ENCODE results near the gene NARS2. TPM values are rescaled to one million over a fixed set of nuclear protein-coding genes. Genes with fewer than 3 reads are reported as not detected.
"Not testable (repeated sequence)": the region's sequence is repeated elsewhere in the genome, so short reads cannot be mapped to it uniquely, and the experiment has no call there.

Gene NARS2
- total RNA-seq, 1 donor from 2014 or later, result 17.5 TPM

GRCh38 chr11:78516281-78516680 lies 58.4 kb downstream of the NARS2 start:
- TF ChIP-seq CTCF (IDR thresholded peaks at IDR 0.05), result no peak
- intact Hi-C loops (cut with DNase I), result no loop called here
- no peak for DNase-seq

GRCh38 chr11:78514922-78515502 lies 59.7 kb downstream of the NARS2 start:
- ATAC-seq (no peak), DNase-seq (no peak)
- H3K27ac ChIP-seq, result no peak overlapping the region
- no peaks in the 10 kb centered on the region for H3K36me3 ChIP-seq
- no peaks in the 10 kb centered on the region for H3K27me3 ChIP-seq
- peaks cover 8% of the 10 kb centered on the region for H3K9me3 ChIP-seq
- intact Hi-C loops (cut with DNase I), result no loop called here
- TF ChIP-seq CTCF (IDR thresholded peaks at IDR 0.05), result no peak
- no peaks in the 10 kb centered on the region for H3K4me1 ChIP-seq
- no peak overlapping the region for H3K4me3 ChIP-seq

More at GRCh38 chr11:78516281-78516680, 58.4 kb downstream of the NARS2 start:
- no peak for ATAC-seq
- Histone ChIP-seq H3K9me3 (no peaks in the 10 kb centered on the region), H3K36me3 (no peaks in the 10 kb centered on the region), H3K4me3 (no peak overlapping the region), H3K27ac (no peak overlapping the region), H3K27me3 (no peaks in the 10 kb centered on the region), H3K4me1 (no peaks in the 10 kb centered on the region)

GRCh38 chr11:78513085-78513484 lies 61.6 kb downstream of the NARS2 start:
- H3K36me3 ChIP-seq; H3K27me3 ChIP-seq; DNase-seq; H3K9me3 ChIP-seq; H3K4me3 ChIP-seq; intact Hi-C loops (cut with DNase I); ATAC-seq; H3K27ac ChIP-seq; H3K4me1 ChIP-seq: not testable (repeated sequence)

GRCh38 chr11:78510597-78510996 lies 64.1 kb downstream of the NARS2 start:
- intact Hi-C loops (cut with DNase I), result no loop called here
- no peak for TF ChIP-seq CTCF (IDR thresholded peaks at IDR 0.05)
- Histone ChIP-seq H3K4me3 (no peak overlapping the region), H3K27ac (no peak overlapping the region), H3K4me1 (no peaks in the 10 kb centered on the region), H3K36me3 (no peaks in the 10 kb centered on the region), H3K9me3 (peaks cover 8% of the 10 kb centered on the region), H3K27me3 (no peaks in the 10 kb centered on the region)
- DNase-seq, result no peak
- no peak for ATAC-seq

- H3K27ac ChIP-seq, result no peak overlapping the region
Observed at GRCh38 chr11:78510025-78510596, 64.6 kb downstream of the NARS2 start.

More at GRCh38 chr11:78510025-78510596, 64.6 kb downstream of the NARS2 start:
- Histone ChIP-seq H3K27me3 (no peaks in the 10 kb centered on the region), H3K4me3 (no peak overlapping the region), H3K36me3 (no peaks in the 10 kb centered on the region), H3K4me1 (no peaks in the 10 kb centered on the region), H3K9me3 (peaks cover 8% of the 10 kb centered on the region)
- ATAC-seq (no peak), DNase-seq (no peak)
- intact Hi-C loops (cut with DNase I), result no loop called here
- no peak for TF ChIP-seq CTCF (IDR thresholded peaks at IDR 0.05)
